Measurements from ENCODE around the gene LSAMP. TPM values are rescaled to one million over a fixed set of nuclear protein-coding genes. Genes with fewer than 3 reads are reported as not detected.

LSAMP gene
- total RNA-seq, 1 donor from 2014 or later, result 0.07 TPM

DNA sequence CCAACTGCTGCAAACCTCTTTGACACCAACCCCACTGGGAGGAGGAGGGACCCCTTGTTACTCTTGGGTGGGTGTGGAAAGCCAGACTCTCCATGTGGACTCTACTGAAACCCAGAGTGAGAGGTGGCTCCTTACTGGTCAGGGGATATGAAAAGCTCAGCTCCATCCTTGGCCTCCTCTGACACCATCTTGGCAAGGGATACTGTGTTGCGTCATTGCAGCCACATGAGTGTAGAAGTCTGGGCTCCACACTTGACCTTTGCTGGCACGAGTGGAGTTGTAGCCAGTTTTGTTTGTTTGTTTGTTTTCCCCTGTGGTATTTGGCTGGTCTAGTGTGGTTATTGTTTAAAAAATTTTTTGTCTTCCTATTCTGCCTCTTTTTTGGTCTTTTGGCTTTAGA is 532.9 kb downstream of the LSAMP start:
- DNase-seq (ENCODE audit: low read depth, low spot score), result no peak

DNA sequence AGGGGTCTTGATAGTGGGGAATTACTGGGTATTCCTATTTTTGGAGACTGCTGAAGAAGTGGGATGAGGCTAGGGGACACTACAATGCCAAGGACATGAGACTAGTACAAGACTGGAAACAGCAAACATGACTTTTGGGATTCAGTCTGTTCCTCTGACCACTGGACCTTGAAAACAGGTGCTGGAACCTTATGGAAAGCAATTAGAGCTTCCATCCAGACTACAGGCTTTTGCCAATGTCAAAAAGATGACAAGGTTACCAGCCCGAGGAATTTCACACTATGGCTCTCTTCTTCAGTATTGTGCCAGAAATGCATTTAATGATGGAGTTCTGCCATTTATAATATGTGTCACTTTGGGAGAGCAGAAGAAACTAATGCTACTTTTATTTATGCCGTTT is 539.4 kb downstream of the LSAMP start:
- DNase-seq (ENCODE audit: low read depth, low spot score), result no peak

DNA sequence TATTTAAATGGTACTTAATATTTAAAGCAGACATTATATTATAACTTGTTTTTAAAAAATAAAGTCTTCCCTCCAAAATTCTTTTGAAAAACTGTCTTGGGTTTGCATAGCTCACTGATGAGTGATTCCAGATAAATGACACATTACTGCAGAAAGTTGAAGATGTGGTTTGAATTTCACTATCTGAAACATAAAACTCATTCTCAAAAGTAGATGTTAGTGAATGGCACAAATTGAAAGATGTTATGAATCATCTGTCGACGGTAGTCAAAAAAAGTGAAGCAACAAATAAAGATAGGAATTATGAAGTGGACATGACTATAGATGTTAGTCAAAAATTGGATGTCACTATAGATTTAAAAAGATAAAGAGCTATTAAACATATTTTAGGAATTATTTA is 541.4 kb downstream of the LSAMP start:
- no peak for DNase-seq (ENCODE audit: low read depth, low spot score)

DNA sequence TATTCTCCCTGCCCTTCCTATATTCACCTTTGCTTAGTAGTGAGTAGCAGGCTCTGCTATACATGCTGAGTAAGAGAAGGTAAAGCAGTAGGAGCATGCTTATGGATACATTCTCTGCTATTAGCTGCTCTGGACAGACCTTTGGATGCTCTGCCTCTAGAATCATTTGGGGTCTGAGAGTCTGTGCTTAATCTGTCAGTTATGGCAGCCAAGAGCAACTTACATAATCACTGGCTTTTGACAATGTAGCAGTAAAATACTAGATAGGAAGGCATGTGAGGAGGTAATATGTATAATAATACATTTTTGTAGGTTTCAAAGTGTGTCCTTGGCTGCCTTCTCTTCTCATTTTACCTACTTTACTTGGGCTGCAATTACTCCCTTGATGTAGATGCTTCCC is 544.3 kb downstream of the LSAMP start:
- DNase-seq (ENCODE audit: low read depth, low spot score), result no peak

DNA sequence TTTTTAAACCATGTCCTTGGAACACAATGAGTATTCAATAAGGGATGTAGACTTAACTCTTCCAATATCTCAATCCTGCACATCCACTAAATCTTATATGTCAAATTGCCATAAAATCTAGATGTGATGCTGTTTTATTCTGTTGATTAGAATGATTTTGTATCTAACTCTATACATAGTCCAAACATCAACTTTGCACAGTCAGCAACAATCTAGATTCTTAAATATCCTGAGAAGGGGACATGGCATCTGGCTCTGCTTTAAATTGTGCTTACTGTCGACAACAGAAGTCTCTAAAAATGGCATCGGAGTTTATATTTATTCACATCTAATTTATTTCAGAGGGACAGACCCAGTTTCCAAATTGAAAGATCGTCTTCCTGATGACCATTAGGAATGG is 545.8 kb downstream of the LSAMP start:
- no peak for DNase-seq (ENCODE audit: low read depth, low spot score)

DNA sequence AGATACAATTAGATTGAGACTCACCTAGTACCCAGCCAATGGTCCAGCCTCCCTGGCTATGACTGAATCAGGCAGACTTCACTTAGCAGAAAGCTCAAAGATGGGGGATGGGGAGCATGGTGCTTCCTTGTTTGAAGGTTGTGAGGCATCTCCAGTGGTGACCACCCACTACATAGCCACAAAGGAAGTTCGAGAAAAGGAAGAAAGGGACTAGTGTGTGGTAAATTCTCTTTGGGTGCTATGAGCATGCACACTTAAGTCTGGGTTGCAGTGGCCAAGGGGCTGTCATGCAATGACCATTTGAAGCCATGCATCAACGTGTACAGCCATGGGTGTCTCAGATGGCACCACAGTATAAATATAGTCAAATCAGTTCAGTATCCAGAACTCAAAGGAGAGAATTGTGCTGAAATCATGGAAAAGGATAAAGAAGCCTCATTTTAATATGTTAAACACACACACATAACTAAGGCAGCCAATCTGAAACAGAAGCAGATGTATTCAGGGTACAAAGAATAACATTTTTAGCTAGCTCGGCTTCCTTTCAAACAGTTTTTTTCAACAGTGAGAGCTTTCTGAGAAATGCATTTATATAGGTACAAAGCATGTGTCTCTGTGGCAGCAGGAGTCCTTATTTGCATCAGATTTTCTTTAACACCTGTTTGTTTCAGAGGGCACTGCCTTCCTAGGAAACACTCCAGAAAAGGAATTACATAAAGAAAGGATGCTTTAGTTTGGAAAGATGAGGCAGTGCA is 546.5 kb downstream of the LSAMP start:
- DNase-seq (ENCODE audit: low read depth, low spot score), result no peak

DNA sequence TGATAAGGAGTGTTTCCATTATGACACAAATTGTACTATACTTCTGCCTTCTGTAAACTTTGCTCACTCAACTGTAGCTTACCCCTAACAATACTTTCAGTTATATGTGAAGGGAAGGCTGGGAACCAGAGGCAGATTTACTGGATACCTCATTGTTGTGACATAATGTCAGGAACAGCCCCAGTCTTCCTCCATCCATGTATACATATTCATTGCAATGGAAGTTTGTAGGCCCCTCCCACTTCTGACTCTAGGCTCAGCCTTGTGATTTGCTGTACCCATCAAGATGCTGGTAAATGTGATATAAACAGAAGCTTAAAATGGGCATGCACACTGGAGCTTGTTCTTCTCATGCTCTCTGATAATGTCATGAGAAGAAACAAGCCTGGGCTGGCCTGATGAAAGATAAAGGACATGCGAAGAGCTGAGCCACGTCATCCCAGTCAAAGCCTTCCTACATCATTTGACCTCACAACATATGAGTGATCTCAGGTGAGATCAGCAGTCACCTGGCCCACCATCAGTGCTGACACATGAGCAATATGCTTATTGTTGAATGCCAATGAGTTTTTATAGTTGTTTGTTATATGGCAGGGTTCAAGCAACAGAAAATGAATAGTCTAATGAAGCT is 554.2 kb downstream of the LSAMP start:
- no peak for DNase-seq (ENCODE audit: low read depth, low spot score)

DNA sequence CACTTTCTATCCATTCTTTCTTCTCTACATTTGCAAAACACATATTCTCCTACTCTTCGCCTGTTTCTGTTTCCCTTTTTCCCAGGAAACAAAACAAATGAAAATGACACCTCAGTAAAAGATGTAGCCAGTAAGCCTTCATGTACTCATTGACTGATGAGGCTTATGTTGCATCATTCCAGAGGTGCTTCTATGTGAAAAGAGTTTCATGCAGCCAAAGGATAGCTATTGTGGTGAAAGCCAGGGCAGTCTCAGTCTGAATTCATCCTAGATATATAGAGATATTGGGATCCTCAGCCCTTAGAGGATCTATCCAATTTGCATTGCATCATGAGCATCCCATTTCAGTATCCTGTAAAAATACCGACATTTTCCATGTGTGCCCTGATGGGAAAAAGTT is 554.7 kb downstream of the LSAMP start:
- DNase-seq (ENCODE audit: low read depth, low spot score), result no peak

DNA sequence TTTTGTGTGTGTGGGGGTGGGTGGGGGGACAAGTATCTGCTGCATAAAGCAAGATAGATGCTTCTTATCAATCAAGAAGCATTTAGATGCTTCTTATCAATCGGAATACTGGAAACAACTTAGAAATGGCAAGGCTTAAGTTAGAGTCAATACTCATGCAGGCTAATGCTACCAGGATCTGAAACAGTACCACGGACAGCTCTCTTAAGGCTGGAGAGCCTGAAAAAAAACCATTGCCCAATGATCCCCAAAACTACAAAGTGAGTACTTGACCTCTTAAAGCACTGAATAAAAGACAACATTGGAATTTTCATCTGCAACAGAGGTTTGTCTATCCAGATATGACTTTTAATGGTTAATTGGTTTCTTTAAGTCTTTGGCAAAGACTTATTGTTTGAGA is 559.7 kb downstream of the LSAMP start:
- no peak for DNase-seq (ENCODE audit: low read depth, low spot score)

DNA sequence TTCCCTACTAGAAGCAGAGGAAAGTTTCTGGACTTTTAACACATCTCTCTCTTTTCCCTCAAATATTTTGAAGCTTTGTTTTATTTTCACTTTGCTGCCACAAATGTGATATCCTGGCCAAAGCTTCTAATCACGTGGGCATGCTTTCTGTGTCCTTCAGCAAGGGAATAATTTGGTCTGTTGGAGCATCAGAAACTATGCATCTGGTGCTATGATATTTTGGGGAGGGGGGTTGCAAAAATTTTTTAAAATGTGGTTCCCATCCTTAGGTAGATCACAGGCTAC is 567.7 kb downstream of the LSAMP start:
- DNase-seq (ENCODE audit: low read depth, low spot score), result no peak

DNA sequence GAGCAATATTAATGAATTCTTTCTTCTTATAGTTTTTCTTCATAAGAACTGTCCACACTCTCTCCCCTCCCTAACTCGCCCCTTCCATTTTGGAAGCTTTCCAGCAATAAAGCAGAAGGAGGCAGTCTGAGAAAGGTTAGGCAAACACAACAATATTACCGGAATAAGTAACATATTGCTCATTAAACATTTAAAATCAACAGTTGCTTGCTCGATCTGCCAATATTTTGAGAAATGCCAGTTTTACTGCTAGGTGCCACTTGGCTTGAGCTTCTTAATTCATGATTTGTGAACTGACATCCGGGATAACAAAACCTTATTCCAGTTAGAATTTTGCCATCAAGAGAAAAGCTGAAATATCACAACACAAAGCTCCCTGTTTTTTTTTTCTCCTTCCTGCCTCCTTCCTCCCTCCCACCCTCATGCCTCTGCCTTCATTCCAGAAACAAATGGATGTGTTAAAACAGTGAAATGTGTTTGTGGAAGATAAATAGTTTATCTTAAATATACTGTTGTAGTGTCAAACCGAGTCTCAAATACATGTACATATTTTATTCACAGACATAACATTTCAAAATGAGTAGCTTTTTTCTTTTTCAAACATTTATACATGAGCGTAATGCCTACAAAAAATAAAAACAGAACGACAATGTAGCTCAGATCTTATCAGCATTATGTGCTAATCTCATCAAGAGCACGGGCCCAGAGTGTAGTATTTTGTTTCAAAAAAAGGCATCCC is 568.2 kb downstream of the LSAMP start:
- no peak for DNase-seq (ENCODE audit: low read depth, low spot score)

DNA sequence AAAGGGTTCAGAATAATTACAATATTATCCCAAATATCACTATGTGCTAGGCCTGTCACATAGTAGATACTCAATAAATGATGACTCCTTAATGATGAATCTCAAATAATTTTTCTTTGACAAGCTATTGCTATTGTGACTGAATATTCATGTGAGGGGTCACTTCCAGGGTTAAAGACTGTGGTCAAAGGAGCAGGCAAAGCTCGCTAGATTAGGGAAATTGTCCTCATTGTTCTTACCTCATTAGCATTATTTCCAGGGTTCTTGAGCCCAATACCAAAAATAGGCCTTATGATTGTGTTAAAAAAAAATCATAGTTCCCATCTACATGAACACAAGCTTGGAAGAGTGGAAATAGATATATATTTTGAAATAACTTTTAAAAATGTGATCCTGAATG is 569.8 kb downstream of the LSAMP start:
- DNase-seq (ENCODE audit: low read depth, low spot score), result no peak

DNA sequence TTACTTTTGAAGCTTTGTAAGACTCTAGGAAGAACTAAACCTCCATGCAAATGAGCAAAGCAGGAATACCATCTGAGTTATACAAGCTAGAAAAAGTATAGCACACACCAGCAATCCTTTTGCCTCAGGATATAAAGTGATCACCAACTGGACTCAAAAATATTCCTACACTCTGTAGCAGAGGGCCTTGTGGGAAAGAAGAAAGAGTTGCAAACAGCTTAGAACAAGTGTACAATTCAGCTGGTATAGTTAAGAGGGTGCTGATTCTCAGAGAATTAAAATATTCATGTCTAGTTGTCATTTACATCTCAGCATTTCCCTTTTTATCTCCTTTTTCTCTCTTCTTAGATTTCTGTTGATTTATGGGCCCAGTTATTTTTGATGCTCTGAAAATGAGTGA is 573.6 kb downstream of the LSAMP start:
- no peak for DNase-seq (ENCODE audit: low read depth, low spot score)

DNA sequence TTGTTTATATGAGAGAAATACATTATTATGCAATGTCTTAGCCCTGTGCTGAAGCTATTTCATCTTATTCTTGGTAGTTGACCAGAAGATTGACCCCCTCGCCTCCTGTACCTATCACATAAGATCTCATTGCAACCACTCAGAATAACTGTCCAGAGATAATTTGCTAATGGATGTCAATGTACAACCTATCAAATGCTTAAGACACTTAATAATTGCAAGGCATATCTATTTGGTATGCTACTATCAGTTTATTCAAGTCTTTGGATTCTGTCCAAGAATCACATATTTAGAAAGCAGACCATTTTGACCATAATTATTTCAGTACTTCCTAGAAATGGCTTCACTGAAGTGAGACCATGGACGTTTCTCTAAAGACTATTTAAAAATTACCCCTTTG is 580.4 kb downstream of the LSAMP start:
- no peak for DNase-seq (ENCODE audit: low read depth, low spot score)

DNA sequence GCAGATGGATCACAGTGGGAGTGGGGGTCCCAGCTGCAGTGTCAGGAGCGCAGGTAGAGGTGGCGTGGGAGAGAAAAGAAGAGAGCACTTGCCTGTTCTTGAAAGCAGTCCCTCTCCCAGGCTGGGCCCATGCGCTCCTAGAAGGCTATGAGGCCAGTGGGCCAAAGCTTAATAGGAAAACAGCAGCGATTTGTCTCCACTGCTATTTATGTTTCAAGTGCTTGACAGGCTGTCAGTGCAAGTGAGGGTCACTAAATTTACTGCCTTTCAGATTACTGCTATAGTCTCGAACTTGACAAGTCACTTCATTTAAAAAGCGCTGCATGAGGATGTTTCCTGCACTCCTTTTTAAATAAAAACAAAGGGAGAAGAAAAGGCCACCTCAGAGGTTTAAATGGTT is 582.4 kb downstream of the LSAMP start:
- no peak for DNase-seq (ENCODE audit: low read depth, low spot score)

DNA sequence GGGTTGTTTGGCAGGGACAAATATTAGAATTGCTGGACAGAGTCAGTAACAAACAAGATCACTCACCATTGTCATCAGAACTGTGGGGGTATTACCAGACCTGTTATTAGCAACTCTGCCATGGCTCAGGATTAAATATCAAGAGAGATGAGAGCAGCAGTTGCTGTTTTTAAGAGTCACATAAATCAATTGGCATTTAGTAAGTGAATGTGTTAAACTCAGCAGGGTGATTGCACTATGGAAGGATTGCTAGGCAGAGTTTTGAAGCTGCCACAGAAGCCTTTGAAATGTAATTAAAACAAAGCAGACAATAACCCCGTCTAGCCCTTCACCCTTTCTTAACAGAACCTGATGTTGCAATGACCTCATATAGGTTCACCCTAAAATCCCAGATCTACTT is 583.2 kb downstream of the LSAMP start:
- DNase-seq (ENCODE audit: low read depth, low spot score), result no peak

DNA sequence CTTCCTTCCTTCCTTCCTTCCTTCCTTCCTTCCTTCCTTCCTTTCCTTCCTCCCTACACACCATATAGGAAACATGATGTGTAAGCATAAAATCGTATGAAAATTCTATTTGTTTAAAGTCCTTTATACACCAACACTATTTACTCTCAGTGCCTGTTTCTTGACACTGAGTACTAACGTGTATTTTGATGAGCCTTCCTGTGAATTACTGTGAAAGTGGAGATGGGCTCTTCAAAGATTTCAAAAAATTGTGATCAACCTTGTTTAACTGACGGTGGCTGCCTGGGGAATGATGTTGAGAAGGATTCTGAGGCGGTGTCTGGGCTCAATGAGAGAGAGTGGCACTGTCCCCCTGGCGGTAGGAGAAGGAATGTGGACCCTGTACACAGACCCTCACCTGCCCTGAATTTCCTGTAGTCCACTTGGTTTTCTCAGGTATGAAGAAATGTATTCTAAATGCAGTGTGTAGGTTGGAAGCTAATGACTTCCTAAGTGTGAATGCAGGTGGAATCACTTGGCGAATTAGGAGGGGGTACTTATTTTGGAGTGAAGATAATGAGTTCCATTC is 584.0 kb downstream of the LSAMP start:
- no peak for DNase-seq (ENCODE audit: low read depth, low spot score)

DNA sequence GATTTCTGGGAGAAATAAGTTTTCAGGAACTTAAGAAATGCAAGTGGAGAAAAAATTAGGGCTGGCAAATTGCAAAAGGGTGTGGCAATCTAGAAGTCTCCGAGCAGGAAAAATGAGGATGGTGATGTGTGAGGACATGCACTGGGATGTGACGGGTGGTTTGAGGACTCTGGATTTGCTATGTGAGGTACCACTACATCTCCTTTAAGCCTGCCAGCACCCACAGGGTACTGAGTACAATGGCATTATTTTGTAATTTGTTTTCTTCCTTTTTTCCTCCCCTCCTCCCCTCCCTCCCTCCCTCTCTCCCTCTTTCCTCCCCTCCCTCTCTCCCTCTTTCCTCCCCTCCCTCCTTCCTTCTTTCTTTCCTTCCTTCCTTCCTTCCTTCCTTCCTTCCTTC is 584.5 kb downstream of the LSAMP start:
- no peak for DNase-seq (ENCODE audit: low read depth, low spot score)

DNA sequence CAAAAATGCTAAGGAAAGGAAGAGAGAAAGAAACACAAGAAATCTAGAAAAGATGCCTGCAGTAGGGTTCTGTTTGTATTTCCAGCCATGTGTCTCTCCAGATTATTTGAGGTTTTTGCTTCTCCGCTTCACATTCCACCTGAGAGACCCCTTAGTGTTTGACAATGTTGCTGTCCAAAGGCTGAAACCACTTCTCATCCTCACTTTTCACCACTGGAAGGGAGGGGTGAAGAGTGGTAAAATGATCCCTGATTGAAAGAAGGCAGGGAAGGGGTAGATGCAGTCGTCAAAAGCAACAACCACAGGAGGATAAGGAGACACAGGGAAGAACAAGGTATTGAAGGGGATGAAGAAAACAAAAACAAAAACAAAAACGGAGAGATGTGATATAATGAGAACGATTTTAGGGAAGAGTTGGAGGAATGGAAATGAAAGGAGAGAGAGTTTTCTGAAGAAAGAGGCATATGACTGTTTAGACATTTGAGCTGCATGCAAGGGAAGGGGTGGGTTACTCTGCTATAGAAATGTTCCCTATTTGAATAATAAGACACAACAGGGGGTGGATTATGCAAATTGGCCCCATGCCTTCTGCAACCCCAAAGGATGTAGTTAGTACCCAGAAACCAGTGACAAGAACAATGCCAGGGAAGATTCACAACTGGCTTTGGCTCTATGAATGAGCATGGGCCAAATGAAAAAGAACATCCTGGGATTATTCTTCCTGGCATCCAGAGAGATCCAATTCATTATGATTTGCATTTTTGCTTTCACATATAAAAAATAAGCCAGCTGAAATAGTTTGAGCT is 586.1 kb downstream of the LSAMP start:
- no peak for DNase-seq (ENCODE audit: low read depth, low spot score)

DNA sequence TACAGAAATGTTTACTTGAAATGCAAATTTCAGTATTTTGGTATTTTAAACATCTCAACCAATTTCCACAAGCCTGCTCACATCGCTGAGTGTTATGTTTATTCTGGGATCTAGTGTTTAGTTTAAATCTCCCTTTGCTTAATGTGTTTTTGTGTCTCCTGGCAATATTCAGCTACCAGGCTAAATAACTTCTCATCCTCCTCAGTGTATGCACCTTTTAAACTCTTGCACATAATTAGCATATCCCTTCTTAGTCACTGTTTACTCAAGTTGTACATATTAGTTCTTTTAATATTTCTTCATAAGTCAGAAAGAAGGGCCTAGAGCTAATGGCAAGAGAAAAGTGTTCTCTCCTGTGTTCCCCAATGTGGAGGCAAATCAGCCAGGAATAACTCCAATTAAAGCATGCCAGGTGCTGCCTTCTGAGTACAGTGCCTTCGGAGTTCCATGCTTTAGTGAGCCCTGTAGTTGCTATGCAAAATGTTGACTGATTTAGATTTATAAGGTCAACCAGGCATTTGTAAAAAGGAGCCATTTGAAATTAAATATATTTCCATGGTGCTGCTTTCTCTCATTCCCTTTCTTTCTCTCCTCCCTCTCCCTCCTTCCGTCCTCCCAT is 587.7 kb downstream of the LSAMP start:
- DNase-seq (ENCODE audit: low read depth, low spot score), result no peak

DNA sequence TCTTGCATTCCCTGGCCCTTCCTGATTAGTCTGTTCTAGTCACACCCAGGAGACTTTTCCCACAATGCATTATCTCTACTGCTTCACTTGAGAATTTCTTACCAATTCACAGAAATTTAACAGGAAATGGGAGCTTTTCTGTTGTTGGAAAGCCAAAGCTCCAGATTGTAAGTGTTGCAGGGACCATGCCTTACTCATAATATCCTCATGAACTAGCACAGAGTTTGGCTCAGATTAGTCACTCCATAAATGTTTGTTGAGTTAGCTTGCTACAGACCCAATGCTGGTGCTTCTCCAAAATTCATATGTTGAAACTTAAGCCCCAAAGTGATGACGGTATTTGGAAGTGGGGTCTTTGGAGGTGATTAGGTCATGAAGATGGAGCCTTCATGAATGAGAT is 589.4 kb downstream of the LSAMP start:
- no peak for DNase-seq (ENCODE audit: low read depth, low spot score)

Data from pulmonary artery endothelial cell (primary cell).